ENCODE data around the gene ZNF813.

ZNF813 gene

DNA sequence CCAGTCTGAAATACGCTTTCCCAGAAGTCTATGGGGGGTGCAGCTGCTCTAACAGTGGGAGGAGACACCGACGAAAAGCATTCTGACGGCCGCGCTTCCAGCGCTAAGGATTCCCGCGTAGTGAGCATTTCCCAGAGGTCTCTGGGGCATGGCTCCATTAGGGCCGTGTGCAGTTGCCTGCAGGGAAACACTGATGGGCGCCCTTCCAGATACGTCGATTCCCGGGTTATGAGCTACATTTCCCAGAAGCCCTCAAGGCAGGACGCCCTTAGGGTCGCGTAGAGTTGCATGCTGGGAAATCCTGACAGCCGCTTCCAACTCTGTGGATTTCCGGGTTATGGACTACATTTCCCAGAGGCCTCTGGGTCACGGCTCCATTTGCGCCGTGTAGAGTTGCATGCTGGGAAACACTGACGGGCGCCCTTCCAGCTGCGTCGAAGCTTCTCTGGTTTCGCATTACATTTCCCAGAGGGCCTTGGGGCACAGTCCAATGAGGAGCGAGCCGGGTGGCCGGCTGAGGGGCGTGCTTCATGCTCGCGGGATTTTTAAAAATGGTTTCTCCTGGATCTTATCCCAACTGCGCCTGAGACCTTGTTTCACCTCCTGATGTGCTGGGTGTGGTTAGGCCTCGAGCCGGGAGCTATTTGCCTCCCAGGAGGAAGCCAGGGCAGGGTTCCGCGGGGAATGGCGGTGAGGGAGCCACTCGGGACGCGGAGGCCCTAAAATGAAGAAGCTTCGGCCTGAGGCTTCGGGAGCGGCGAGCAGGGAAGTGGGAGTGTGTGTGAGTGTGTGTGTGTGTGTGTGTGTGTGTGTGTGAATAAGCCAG, 53.2 kb downstream of the ZNF813 start:
- peak; percentile 99 for DNase-seq

DNA sequence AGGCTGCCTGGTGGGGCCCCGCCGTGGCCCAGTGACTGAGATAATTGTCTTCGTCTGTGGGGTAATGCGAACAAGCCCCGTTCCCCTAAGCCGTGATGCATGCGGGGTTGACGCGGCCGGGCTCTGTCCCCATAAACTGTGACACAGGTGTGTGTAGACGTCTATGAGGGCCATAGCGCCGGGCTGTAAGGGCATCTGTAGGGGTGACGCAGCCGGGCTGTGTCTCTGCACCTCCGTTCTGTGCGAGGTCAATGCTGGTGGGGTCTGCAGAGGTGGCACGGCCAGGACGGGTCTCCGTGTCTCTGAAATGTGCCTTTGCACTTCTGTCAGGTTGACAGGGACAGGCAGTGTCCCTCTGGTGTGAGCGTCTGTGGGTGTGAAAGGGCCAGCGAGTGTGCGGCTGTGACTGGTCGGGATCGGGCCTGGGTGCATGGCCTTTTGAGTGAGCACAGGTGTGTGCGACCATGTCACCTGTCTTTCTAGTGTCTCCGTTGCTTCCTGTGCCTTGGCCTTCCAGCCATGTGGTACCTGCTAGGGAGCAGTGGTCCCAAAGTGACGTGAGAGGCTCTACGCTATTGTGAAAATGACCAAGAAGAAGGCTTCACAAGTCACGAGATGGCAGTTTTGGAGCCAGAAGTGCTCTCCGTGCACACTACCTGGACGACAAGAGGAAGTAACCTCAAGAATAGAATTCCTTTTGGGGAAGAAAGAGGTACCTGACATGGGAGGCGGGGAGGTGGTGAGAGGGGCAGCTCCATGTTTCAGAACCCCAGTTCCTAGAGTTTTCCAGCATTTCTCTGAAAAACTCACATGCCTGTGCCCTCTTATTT, 54.1 kb downstream of the ZNF813 start:
- DNase-seq: no peak

DNA sequence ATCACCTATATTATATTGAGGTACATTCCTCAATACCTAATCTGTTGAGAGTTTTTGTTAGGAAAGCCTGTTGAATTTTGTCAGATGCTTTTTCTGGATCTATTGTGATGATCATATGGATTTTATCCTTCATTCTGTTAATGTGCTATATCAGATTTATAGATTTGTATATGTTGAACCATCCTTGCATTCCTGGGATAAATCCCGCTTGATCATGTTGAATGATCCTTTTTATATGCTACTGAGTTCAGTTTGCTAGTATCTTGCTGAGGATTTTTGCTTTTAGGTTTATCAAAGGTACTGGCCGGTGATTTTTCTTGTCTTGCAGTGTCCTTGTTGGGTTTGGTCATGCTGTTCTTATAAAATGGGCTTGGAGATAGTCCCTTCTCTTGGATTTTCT, 58.4 kb downstream of the ZNF813 start:
- no peak for DNase-seq

DNA sequence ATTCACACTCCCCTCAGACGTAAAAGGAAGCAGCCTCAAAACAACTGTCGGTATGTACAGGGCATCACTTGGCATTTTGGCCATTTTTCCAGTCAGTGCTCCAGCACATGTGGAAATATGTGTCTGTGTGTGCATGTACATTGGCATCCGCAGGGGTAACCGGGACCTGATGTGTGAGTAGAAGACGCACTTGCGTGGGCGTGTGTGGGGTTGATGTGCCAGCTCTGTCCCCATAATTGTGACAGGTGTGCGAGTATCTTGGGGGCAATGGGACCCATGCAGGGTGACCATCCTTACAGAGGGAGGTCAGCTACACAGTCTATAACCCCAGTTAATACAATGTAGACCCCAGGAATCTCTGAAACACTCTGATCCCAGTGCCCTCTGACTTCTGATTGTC, 63.1 kb downstream of the ZNF813 start:
- DNase-seq: no peak

DNA sequence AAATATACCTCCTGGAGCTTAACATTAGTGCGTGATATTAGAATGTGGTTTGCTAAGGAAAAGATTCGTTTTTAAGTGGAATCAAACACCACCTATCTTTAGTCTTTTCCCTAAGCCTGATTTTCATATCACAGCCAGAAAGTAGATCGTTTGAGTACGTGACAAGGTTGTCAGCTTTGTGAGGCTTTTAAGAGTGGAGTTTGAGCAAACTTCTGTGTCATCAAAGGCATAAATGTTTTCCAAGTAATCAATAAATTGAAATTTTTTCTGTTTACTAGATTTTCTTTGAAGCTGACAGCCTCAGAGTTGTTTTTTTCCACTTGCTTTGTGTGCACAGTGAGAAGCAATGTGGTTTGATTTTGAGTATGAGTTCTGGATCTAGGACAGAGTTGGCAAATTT, 63.9 kb downstream of the ZNF813 start:
- no peak for DNase-seq

DNA sequence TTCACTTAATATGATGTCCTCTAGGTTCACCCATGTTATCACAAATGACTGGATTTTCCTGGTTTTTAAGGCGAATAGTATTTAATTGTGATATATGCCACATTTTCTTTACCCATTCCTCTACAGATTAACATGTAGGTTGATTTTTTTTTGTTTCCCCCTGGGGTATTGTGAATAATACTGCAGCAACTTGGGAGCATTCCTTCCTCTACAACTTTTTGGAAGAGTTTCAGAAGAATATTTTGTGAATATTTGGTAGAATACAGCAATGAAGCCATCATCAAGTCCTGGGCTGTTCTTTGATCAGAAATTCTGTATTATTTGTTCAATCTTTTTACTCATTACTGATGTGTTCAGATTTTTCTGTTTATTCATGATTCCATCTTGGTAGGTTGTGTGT, 64.8 kb downstream of the ZNF813 start:
- DNase-seq: peak; percentile 32

DNA sequence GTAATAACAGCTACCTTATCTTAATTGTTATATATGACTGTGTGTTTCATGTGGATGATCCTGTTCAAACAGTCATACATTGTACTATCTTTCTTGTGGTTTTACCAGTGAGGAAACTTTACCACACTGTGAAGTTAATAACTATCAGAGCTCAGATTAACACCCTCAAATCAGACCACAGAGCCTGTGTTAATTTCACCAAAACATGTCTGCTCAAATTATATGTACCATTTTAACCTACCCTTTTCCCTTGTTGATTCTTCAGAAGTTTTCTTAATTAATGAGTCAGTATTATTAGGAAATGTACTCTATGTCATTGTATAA, 68.7 kb downstream of the ZNF813 start:
- no peak for DNase-seq

DNA sequence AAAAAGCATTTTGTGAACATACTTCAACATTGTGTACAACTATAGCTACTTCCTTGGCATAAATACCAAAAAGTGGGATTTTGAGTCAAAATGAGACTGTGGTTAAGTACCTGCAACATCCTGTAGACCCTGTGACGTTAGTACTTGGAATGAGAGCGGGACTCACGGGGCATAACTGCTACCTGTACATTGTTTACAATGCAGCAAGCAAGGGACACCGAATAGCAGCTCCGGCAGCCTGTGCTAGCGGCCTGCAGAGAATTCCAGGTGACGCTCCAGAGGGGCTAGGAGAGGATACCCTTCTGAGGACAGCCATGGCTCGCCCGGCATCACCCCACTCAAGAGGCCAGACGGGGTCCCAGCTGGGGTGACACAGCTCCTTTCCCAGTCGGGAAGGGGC, 69.6 kb downstream of the ZNF813 start:
- DNase-seq: no peak

DNA sequence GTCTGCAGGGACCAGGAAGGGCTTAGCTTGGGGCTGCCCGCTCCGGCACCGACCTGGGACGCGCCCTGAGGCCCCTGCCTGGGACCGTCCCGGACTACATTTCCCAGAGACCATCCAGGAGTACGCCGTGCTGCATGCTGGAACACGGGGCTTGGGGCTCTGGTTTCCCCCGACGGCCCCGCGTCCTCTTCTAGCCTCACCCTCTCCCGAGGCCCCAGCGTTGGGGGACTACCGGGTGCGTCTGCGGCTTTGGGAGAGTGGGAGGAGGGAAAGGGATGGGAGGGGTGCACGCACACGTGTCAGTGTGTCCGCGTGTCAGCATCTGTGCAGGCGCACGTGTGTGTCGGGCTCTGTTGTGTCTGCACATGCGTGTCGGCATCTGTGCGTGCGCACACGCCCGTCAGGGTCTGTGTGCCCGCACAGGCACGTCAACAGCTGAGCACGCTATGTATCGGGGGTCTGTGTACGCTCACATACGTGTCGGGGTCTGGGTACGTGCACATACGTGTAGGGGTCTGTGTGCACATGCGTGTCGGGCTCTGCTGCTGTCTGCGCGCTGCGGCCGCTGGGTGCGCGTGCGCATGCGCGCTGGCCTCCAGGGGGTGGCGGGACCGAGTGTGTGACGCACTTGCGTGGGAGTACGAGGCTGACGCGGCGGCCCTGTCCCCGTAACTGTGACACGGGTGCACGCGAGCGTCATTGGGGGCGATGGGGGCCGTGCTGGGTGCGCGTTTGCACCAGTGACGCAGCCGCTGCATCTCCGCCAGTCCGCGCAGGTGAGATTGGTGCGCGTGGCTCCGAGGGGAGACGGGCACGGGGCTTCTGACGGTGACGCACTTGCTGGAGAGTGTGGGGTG, 70.2 kb downstream of the ZNF813 start, which contains the start of gene ZNF331:
TSS of gene ZNF331 (plus strand) at position 625 of the 857 bp plus-strand sequence. CDS start 31,232 bp downstream, outside the sequence.
- DNase-seq: peak; percentile 70

DNA sequence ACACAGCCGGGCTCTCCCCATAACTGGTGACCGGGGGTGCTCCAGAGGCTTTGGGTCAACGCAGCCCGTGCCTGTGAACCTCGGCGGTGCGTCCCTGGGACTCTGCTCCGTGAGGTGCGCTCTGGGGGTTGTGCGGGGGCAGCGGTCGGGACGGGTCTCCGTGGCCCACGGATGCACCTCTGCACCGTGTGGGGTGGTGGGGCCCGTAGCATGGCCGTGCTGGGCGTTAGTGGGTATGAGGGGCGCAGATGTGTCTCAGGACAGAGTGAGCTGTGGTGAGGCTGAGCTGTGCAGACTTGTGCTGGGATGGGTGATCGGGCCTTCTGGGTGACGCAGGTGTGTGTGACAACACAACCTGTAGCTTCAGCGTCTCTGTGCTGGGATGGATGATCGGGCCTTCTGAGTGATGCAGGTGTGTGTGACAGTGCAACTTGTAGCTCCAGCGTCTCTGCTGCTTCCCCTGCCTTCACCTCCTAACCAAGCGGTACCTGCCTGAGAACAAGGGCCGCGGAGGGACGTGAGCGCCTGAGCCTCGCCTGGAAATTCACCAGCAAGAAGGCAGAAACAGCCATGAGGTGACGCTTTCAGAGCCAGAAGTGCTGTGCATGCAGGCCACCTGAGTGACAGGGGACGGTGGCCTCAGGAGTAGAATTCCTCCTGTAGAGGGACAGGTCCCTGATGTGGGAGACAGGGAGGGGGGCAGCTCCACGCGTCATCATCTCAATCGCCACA, 71.0 kb downstream of the ZNF813 start:
- no peak for DNase-seq

DNA sequence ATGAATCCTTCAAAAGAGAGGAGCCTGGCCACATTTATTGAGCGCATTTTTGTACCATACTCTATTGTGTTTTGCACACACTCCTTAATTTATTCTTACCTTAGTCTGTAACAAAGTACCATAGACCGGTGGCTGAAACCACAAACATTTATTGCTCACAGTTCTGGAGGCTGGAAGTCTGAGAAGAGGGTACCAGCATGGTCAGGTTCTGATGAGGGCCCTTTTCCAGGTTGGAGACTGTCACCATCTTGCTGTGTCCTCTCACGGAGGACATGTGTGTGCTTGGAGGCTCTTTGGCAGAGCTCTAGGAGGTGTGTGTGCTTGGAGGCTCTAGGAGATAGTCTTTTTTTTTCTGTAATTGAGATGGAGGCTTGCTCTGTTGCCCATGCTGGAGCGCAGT, 72.6 kb downstream of the ZNF813 start:
- no peak for DNase-seq

DNA sequence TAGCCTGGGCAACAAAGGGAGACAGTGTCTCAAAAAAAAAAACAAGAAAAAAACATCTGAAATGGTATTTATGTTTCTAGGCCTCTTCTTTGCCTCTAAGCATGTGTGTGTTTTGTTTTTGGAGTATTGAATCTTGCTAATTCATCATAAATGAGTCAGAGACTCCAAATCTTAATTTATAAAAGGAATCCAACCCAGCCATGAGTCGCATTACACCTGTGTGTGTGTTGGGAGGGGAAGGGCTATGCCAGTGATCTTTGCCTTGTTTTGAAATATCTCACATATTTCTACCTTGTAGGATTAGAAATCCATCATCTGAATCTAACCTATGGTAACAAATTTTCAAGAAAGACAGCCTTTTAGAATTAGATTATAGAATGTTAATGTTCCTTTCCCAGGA, 74.4 kb downstream of the ZNF813 start:
- DNase-seq: no peak

DNA sequence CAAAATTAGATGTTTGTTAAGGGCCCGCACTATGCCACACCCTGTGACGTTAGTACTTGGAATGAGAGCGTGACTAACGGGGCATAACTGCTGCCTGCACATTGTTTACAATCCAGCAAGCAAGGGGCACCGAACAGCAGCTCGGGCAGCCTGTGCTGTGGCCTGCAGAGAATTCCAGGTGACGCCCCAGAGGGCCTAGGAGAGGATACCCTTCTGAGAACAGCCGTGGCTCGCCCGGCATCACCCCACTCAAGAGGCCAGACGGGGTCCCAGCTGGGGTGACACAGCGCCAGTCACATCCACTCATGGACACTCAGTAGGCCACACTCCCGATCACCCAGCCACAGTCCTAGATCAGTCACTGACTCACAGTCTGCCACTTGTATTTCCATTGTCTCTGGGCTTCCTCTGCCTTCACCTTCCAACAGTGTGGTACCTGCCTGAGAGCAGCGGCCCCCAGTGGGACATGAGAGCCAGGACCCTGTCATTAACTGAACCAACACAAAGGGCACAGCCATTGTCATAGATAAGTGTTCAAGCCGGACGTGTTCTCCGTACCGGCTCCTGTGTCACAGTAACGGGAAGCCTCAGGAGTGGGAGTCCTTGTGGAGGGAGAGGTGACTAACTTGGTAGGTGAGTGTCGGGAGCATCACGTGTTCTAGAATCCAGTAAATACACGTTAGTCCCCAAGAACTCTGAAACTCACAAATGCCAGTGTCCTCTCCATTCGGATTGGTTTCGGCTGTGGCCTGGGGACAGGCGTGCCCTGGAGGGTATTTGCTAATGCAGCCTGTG, 77.9 kb downstream of the ZNF813 start:
- DNase-seq: peak; percentile 69

All from fibroblast of skin of back (primary cell).